Measurements from ENCODE around the gene CHSY3.

- no peak for TF ChIP-seq CTCF (IDR thresholded peaks at IDR 0.05)
- TF ChIP-seq POLR2A (IDR thresholded peaks at IDR 0.05) = no peak
Measured at GRCh38 chr5:129988453-129988852, 84.2 kb downstream of the CHSY3 start.
